ENCODE measurements around the gene CDH4.

CDH4 gene

GRCh38 chr20:61719691-61720347 lies 467.8 kb downstream of the CDH4 start:
- no peak for DNase-seq (ENCODE audit: low read depth)

- DNase-seq (ENCODE audit: low read depth): no peak
Measured at GRCh38 chr20:61720348-61720696, 468.3 kb downstream of the CDH4 start.

- DNase-seq (ENCODE audit: low read depth): no peak
Measured at GRCh38 chr20:61722146-61722678, 470.2 kb downstream of the CDH4 start.

- no peak for DNase-seq (ENCODE audit: low read depth)
Measured at GRCh38 chr20:61723529-61724257, 471.6 kb downstream of the CDH4 start.

- DNase-seq (ENCODE audit: low read depth): no peak
Measured at GRCh38 chr20:61724376-61724775, 472.3 kb downstream of the CDH4 start.

GRCh38 chr20:61725145-61725544 lies 473.1 kb downstream of the CDH4 start:
- DNase-seq (ENCODE audit: low read depth): no peak

GRCh38 chr20:61725966-61726365 lies 473.9 kb downstream of the CDH4 start:
- DNase-seq (ENCODE audit: low read depth): no peak

- no peak for DNase-seq (ENCODE audit: low read depth)
Measured at GRCh38 chr20:61726979-61727378, 474.9 kb downstream of the CDH4 start.

- DNase-seq (ENCODE audit: low read depth): no peak
Measured at GRCh38 chr20:61727761-61728160, 475.7 kb downstream of the CDH4 start.

GRCh38 chr20:61728326-61728725 lies 476.3 kb downstream of the CDH4 start:
- DNase-seq (ENCODE audit: low read depth): no peak

GRCh38 chr20:61728786-61729770 lies 477.0 kb downstream of the CDH4 start:
- DNase-seq (ENCODE audit: low read depth): no peak

GRCh38 chr20:61730631-61731362 lies 478.7 kb downstream of the CDH4 start:
- no peak for DNase-seq (ENCODE audit: low read depth)

- peak; percentile 61 for DNase-seq (ENCODE audit: low read depth)
Measured at GRCh38 chr20:61731363-61732181, 479.5 kb downstream of the CDH4 start.

- DNase-seq (ENCODE audit: low read depth): no peak
Measured at GRCh38 chr20:61732511-61733210, 480.6 kb downstream of the CDH4 start.

GRCh38 chr20:61733216-61733615 lies 481.2 kb downstream of the CDH4 start:
- DNase-seq (ENCODE audit: low read depth): no peak

GRCh38 chr20:61733891-61734732 lies 482.1 kb downstream of the CDH4 start:
- no peak for DNase-seq (ENCODE audit: low read depth)

- DNase-seq (ENCODE audit: low read depth): no peak
Measured at GRCh38 chr20:61734733-61735502, 482.9 kb downstream of the CDH4 start.

GRCh38 chr20:61735503-61735785 lies 483.4 kb downstream of the CDH4 start:
- no peak for DNase-seq (ENCODE audit: low read depth)
